GM18909 (cell line): ENCODE results near the gene MBP.

Source experiments
- ATAC-seq: cut with Tn5 transposase; IDR thresholded peaks from one replicate; pipeline ENCODE4 v1.9.1; 2021; ENCODE audit warnings: mild to moderate bottlenecking; ENCODE audit not compliant: unreplicated experiment, poor library complexity

The MBP gene

DNA sequence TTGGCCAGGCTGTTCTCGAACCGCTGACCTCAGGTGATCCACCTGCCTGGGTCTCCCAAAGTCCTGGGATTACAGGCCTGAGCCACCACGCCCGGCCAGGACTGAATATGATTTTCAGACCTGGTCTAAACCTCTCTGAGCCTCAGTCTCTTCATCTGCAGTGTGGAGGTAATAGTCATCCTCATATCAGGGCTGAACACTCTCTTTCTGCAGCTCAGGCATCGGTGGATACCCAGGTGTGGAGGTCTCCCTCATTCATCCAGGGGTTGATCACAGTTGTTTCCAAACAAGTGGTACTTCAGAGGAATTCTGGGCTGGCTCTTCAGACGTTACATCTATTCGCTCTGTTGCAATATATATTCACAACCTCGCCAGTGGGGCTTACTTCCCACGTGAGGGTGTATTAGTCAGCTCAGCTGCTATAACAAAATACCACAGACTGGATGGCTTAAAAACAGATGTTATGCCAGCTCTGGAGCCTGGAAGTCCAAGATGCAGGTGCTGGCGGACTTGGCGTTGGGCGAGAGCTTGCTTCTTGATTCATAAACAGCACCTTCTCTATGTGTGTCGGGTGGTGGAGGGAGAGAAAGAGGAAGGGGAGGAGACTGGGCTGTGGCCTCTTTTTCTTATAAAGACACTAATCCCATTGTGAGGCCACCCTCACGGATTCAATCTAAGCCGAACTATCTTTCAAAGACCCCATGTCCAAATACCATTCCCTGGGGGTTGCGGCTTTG, 2.9 kb upstream of the MBP start:
- ATAC-seq, result no peak

DNA sequence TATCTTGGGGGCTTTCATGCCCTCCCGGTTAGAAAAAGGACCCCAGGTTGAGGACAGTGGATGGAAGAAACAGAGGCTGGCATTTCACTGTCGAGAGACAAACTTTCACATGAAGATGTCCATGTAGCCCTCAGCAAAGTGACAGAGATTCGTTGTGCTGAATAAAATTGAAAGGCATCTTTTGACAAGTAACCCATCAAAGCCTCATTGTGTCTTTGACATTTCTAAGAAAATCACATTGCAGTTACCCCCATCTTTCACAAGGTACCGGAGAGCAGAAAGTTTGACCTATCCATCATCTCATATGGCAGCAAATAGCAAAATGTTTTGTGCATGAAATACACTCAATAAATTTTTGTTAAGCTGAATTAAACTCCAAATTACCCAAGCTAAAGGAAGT, 2.0 kb upstream of the MBP start:
- ATAC-seq, result no peak

DNA sequence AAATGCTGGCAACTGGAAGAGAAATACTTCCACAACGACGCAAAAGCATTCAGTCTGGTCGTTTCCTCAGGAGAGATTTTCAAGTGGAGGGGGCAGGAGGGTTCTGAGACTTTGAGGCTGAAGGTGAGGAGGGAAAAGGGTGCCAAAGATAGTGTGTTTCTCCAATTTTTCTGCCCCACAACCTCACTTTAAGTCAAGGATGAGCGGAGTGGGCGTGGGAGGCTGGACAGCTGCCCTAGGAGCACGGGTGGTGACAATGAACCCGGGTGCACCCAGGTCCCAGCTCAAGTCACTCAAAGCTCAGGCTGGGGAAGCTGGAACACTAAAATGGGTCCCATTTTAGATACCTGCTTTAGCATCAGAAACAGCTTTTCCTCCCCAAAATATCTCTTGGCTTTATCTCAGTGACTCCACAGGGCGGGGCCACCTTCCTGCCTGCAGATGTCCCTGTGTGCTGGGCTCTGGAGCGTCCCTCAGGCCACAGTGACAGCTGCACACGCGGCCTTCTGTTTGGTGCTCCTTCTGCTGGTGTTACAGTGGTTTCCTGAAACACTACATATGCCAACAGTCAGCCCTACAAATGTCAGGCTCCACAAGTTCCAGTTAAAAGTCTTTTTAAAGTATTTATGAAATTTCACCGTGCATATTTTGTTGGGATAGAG, 1.4 kb upstream of the MBP start:
- ATAC-seq, result peak; percentile 37

DNA sequence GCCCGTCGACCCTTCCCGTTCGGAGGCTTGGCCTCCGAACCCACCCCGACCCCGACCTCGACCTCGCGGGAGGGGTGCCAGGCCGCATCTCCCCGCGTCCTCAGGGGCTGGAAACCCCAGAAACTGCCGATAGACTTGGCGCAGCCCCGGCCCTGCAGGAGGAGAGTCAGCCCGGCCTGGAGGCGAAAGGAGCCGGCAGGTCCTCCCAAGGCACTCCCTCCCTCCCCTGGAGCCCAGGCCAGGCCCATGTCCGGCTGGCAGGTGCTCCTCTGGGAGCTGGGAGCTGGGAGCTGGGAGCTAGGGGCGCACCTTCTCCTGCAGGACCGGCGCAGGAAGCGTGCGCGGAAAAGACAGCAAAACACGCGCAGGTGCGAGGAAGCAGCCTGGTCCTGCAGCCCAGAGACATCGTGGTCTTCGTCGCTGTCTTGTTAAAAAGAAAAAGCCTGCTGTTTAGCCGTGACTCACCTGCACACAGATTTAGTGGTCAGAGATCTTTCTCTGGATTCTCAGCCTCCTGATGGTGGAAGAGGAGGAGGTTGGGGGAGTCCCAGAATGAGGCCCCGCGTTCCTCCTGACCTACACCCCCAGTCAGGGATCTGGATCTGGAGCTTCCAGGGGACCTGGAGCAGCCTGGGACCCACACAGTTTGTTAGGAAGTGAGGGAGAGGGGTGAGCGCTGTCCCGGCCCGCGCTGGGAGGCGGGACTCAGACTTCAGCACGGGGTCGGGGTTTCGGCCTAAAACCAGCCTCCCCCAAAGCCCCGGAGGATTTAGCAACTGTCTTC, 660 bp upstream of the MBP start:
- peak; percentile 2 for ATAC-seq

DNA sequence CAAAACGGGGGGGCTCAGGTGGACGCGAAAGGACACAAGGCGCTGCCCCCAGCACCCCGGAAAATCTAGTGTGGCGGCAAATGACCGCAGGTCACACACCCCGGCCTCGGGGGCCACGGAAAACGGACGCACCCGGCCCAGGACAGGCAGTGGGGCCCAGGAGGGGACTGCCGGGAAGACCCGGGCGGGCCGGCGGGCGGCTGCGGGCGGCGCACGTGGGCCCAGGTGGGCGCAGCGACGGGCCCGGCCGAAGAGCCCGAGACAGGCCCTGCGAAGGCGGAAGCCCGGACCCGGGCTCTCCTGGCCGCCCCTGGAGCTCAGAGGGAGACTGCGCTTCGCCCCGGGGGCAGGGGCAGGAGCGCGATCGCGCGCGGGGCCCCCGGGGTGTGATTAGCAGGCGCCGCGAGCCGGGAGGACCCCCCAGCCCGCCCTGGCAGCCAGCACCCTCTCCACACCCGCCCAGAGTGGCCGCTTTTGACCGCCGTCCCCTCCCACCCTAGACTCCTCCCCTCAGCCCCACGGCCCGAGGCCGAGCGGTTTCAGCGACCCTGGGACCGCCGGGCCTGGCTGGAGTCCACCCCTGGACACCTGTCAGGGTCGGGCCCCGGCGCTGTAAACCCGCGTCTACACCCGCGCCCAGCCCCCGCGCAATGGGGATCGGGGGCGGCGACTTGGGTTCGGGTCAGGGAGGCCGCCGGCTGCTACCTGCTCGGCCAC, 773 bp downstream of the MBP start:
- ATAC-seq, result peak; percentile 54

DNA sequence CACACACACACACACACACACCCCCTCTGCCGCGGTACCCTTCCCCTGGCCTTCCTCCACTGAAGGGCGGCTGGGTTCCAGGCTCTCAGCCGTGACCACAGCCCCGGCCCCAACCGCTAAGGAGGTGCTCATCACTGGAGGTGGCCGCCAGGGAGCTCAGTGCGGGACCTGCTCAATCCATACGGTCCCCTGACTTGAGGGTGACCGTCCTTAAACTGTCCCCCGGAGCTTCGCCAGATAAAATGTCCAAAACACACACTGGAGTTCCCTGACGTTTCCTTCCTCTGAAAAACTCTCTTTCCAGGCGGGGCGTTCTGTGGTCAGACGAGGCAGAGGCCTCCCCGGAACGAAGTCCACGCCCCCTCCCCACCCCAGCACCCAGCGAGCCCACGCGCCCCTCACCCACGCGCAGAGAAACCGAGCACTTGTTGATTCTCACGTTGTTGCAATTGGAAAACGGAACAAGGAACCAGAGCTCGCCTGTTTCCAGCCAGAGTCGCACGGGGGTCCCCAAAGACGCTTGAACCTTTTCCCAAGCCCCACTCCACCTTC, 1.4 kb downstream of the MBP start:
- ATAC-seq, result no peak

DNA sequence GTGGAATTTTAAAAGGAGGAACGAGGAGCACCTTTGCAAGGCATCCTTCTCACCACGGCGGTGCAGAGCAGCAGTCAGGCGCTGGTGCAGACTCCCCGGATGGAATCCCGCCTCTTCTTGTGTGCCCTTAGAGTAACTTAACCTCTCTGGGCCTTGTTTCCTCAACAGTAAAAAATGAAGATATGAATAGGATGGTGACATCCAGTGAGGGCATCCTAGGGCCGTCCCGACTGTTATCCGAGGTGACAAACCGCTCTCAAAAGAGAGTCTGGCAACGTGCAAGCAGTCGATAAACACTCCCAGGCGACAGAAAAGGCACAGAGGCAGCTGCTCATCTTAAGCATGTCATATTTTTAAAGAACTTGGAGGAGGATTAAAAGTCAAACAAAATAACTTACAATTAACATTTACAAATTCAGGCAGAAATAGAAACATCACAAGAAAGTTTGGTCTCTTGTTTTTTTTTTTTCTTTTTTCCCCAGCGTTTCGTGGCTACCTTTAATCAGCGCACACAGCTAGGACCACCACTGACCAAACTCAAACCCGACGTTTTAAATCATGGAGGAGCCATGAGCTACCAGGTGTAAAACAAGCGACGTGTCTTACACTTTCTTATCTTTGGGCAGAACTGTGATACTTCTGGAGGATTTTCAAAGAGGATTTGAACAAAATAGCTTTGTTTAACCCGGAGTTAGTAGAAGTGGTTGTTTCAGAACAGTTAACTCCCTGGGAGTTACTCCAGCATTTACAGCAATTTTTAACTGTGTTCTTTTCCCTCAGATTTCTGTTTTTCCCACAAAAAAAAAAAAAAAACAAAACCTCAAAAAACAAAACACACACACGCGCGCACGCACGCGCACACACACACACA, 2.1 kb downstream of the MBP start:
- ATAC-seq, result no peak

DNA sequence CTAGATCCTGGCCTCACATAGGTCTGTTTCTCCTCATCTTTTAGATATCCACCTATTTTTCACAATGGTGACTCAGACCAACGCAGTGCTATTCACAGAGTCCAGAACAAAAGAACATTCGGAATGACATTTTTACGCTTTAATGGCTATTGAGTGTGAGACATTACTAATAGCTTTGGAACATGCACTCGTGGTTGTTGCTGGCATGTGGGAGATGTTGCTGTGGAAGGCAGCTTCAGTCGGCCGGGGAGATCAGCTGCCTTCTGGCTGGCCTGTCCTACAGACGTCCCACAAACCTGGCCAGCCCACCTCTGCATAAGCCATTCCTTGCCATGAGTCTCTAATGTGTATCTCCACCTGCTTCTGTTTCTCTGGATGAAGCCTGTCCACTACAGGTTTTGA, 3.4 kb downstream of the MBP start:
- ATAC-seq, result no peak

DNA sequence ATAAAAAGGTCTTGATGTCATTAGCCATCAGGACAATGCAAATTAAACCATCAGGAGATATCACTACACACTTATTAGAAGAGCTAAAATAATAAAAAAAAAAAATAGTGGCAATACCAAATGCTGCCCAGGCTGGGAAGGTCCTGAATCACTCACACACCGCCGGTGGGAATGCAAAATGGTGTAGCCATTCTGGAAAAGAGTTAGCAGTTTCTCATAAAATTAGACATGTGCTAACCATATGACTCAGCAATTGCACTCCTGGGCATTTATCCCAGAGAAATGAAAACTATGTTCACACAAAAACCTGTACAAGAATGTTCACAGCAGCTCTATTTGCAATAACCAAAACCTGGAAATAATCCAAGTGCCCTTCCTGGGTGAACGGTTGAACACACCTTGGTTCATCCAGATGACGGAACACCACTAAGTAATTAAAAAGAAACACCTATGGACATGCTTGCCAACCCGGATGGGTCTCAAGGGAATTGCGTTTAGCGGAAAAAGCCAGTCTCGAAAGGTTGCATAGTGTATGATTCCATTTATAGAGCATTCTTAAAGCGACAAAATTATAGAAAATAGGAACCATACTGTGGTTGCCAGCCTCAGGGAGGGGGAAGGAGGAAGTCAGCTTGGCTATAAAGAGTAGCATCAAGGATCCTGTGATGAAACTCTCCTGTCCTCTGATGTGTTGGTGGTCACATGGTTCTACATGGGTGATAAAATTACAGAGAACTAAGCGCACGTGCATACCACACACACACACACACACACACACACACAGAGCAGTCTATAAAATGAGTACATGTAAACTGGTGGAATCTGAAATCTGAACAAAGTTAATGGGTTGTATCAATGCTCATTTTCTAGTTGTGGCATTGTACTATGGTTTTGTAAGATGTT, 4.6 kb downstream of the MBP start:
- peak; percentile 36 for ATAC-seq

DNA sequence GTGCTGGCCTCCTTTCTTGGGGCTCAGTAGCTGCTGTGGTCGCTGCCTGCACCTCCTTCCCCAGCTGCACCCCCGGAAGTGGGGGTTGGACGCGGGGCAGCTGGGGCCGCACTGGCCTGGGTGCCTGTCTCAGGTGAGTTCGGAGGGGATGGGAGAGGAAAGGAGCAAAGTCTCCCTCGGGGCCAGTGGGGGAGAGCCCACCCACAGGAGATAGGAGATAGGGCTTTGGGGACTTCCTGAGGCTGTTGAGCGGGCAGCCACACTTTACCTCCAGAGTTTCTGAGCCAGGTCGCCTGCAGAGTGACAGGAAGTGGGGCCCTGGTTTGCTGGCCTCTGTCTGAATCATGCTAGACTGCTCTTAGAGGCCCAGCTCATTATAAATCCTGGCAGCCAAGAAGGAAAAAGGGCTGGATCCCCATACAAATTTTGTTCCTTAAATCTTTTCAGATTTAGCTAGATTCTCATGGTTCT, 8.1 kb downstream of the MBP start:
- peak; percentile 67 for ATAC-seq

DNA sequence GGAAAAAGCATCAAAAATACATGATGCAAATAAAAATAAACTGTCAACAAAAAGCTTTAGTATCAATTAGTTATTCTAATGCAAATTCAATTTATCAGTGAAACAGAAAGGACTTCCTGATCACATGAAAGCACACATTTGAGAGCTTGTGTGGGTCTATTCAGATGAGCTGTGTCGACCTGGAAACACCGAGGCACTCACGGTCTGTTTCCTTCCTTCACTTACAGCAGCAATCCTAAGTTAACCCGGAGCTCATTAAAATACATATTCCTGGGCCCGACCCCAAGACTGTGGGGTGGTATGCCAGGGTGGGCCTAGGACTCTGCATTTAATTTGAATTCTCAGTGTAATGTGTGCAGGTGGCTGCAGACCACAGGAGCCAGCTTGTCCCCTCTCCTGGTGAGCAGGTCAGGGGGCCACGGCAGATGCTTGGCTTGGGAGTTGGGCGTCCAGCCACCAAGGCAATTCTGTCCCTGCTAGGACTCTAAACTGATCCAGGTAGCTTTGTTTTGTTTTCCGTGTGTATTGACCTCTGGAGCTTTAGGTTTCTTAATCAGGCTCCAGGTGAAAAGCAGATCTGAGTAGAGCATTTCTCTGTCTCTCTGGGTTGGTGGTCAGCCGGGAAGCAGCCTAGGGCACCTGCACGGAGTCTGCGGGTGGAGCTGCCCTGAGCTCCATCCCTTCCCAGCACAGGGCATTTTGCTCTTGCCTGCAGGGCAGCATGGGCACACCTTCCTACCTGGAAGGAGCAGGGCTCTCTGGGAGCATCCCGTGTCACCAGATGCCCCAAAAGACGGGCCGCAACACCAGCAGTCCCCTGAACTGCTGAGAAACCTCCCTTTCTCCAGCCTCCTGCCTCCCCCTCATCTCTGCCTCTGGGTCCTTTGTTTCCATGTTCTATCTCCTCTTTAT, 9.0 kb downstream of the MBP start:
- ATAC-seq, result no peak

DNA sequence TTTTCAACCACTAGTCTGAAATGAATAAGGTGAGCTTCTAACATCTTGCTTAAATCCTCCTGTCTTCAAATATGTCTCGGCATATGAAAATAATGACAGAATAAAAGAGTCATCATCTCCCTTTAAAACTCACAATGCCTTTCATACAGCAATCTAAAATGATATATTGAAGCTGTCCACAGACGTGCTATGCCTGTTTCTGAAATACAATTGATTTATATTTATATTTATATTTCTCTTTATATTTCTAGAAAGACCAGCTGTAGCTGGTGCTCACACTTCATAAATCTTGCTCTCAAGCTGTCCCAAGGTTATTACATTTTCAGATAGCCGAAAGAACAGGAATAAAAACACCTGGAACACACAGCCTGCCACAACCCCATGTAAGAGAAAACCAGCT, 11.1 kb downstream of the MBP start:
- ATAC-seq, result no peak

DNA sequence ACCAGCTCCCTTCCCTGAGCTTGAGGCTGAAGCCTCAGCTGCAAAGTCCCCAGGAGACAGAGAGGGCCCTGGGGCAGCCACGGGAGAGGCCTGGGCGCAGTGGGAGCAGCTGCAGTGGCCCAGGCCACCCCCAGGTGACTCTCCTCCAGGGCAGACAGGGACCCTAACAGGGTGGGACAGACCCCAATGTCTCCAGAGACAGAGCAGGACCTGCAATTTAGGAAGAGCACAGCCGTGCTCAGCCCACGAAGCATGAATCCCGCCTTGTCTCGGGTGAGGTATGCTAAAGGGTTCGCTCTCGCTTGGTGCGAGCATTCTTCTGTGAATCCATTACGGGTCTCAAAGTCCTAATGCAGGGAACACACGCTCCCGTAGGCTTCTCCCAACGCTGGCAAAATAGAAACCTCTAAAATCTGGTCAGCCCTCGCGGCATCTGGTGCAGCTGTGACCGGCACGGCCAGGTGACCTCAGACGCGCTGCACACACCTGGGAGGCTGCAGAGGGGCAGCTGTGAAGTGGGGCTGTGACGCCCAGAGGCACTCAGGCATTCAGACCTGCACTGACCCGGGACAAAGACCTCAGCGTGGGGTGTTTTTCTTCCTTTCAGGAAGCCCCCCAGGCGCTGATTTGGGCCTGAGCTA, 12.6 kb downstream of the MBP start:
- no peak for ATAC-seq

DNA sequence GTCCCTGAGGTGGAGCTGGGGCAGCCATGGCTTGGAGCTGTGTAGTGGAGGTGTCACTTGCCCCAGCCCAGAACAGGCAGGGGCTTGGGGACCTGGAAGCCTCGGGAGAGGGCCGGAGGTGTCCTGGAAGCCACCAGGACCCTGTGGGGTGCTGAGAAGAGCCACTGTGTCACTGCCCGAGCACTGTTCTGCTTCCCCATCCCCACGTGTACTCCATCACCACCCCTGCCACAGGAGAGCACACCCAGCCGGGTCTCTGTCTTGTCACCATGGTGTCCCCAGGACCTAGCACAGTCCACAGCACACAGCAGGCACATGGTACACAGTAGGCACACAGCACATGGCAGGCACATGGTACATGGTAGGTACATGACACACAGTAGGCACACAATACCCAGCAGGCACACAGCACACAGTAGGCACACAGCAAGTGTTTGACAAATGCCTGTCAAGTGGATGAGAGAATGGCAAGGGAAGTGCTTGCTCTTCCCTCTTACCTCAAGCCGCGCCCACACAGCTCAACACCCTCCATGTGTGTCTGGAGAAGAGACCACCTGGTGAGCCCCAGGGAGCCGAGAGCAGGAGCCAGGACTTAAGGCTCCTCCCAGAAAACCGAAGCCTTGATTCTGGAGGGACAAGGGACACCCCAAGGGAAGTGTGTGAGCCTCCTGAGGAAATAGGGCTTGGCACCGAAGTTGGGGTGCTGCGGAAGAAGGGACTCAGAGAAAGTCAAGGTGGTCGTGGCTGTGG, 13.3 kb downstream of the MBP start:
- ATAC-seq, result no peak

DNA sequence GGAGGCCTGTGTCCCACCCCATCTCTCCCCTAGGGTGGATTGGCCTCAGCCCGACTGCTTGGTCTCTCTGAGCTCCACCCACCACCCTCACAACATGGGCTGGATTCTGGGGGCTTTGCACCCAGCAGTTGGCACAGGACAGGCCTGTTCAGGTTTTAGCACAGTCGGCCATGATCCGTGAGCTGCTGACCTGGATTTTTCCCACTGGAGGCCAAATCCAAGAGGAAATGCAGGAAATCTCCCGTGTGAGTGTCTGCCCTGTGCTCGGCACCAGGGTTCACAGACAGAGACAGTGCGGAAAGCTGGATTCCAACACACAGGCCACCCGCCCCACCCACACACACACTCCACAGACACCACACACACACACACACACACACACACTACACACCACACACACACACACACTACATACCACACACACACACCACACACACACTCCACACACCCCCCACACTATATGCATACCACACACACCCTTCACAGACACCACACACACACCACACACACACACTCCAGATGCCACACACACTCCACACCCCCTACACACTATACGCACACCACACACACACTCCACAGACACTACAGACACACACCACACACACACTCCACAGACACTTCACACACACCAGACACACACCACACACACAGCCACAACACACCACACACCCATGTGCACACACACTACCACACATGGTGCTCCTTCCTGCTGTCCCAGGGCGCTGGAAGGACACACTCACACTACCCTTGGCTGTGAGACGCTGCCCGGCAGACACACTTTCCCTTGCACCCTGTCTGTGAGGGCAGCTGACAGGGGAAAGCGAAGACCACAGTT, 14.1 kb downstream of the MBP start:
- no peak for ATAC-seq
